ENCODE measurements around the gene COPS2. TPM values are rescaled to one million over a fixed set of nuclear protein-coding genes. Genes with fewer than 3 reads are reported as not detected.

The COPS2 gene
- total RNA-seq, 1 donor from 2014 or later: 41.8 TPM

GRCh38 chr15:49155834-49156627 is 632 bp upstream of the COPS2 start:
- DNase-seq (ENCODE audit: low read depth in 2 of 2): peak in 1 of 2 donors; percentile 66

- DNase-seq (ENCODE audit: low read depth in 2 of 2): no peak
These were observed 645 bp downstream of the COPS2 start for GRCh38 chr15:49154799-49155109.

- no peak for DNase-seq (ENCODE audit: low read depth in 2 of 2)
These were observed 1.0 kb downstream of the COPS2 start for GRCh38 chr15:49154359-49154758.

- no peak for DNase-seq (ENCODE audit: low read depth in 2 of 2)
These were observed 2.7 kb downstream of the COPS2 start for GRCh38 chr15:49152552-49153312.

GRCh38 chr15:49151831-49152230 is 3.6 kb downstream of the COPS2 start:
- DNase-seq (ENCODE audit: low read depth in 2 of 2): no peak

GRCh38 chr15:49148727-49149126 is 6.7 kb downstream of the COPS2 start:
- DNase-seq (ENCODE audit: low read depth in 2 of 2): no peak

GRCh38 chr15:49148298-49148697 is 7.1 kb downstream of the COPS2 start:
- DNase-seq (ENCODE audit: low read depth in 2 of 2): peak in 1 of 2 donors; percentile 31

- DNase-seq (ENCODE audit: low read depth in 2 of 2): peak; percentile 48 to 81
These were observed 9.5 kb downstream of the COPS2 start for GRCh38 chr15:49145651-49146609.

- DNase-seq (ENCODE audit: low read depth in 2 of 2): peak in 1 of 2 donors; percentile 17
These were observed 17.5 kb downstream of the COPS2 start for GRCh38 chr15:49137861-49138260.

GRCh38 chr15:49135911-49136310 is 19.5 kb downstream of the COPS2 start:
- peak in 1 of 2 donors; percentile 65 for DNase-seq (ENCODE audit: low read depth in 2 of 2)

- no peak for DNase-seq (ENCODE audit: low read depth in 2 of 2)
These were observed 20.0 kb downstream of the COPS2 start for GRCh38 chr15:49135342-49135857.

GRCh38 chr15:49134683-49135341 is 20.6 kb downstream of the COPS2 start:
- peak in 1 of 2 donors; percentile 76 for DNase-seq (ENCODE audit: low read depth in 2 of 2)

- DNase-seq (ENCODE audit: low read depth in 2 of 2): no peak
These were observed 24.0 kb downstream of the COPS2 start for GRCh38 chr15:49131403-49131802.

- no peak for DNase-seq (ENCODE audit: low read depth in 2 of 2)
These were observed 31.0 kb downstream of the COPS2 start for GRCh38 chr15:49124371-49124770.

- peak in 1 of 2 donors; percentile 26 for DNase-seq (ENCODE audit: low read depth in 2 of 2)
These were observed 32.8 kb downstream of the COPS2 start for GRCh38 chr15:49122541-49123062.

- DNase-seq (ENCODE audit: low read depth in 2 of 2): no peak
These were observed 33.5 kb downstream of the COPS2 start for GRCh38 chr15:49121901-49122300.

GRCh38 chr15:49120832-49121231 is 34.6 kb downstream of the COPS2 start:
- DNase-seq (ENCODE audit: low read depth in 2 of 2): no peak

GRCh38 chr15:49116108-49116857 is 39.1 kb downstream of the COPS2 start:
- no peak for DNase-seq (ENCODE audit: low read depth in 2 of 2)

GRCh38 chr15:49115062-49115461 is 40.3 kb downstream of the COPS2 start:
- DNase-seq (ENCODE audit: low read depth in 2 of 2): no peak

Measured in dermis microvascular lymphatic vessel endothelial cell (primary cell).